HepG2 (cell line): ENCODE data around the gene C6orf62. TPM values are rescaled to one million over a fixed set of nuclear protein-coding genes. Genes with fewer than 3 reads are reported as not detected.

Source experiments
- ATAC-seq: fragments of 200-7000 bp; cut with Tn5 transposase; 3 replicates; pipeline ENCODE4 v1.9.1; 2020; ENCODE audit warnings: mild to moderate bottlenecking, moderate library complexity
- BruUV-seq: library from RNA; stranded (reverse); fragments of 400-500 nt; replicated peaks from 2 replicates; lab custom pipeline; 2021; lab: Mats Ljungman, UMichigan
- CTCF ChIA-PET: fragments of 300-600 bp; formaldehyde crosslinking; extraction: SDS; loops from one replicate; lab custom pipeline; 2021; ENCODE audit warnings: low total read pairs, inconsistent platforms, low intra/inter-chr PET ratio; lab: Yijun Ruan, JAX
- POLR2A ChIA-PET: fragments of 350-600 bp; sonication (Branson Sonifier 250); formaldehyde crosslinking; loops from one replicate; lab custom pipeline; 2020; ENCODE audit warnings: antibody characterized with exemption, inconsistent platforms; lab: Yijun Ruan, JAX
- DNase-seq: peaks from one replicate; pipeline ENCODE4 v3.0.0-alpha.2; 2015; ENCODE audit warnings: low spot score
- FAIRE-seq: peaks from 3 replicates; lab custom pipeline; 2011; peaks lifted over from hg19 to GRCh38; lab: Jason Lieb, UNC
- H2AFZ ChIP-seq: one replicate; pipeline ENCODE4 v1.6.1; 2011; ENCODE audit warnings: low read length, inconsistent platforms
- H3K27ac ChIP-seq: fragments of 300-600 bp; 3 replicates; pipeline ENCODE4 v1.8.0; 2011; ENCODE audit warnings: mixed run types, mild to moderate bottlenecking, mixed read lengths, low read length, inconsistent platforms; ENCODE audit not compliant: insufficient read depth; ENCODE audit errors: extremely low read length
- H3K27me3 ChIP-seq, 2 experiments: fragments of 200-600 bp in 1 of 2; 2 replicates in 1 of 2; 3 replicates in 1 of 2; pipeline versions ENCODE4 v1.6.0 to v1.8.0; 2011; ENCODE audit warnings: low read length in 2 of 2, mild to moderate bottlenecking in 2 of 2, moderate library complexity in 2 of 2, inconsistent platforms in 1 of 2; ENCODE audit not compliant: insufficient read depth in 2 of 2, control insufficient read depth in 1 of 2
- H3K36me3 ChIP-seq, 2 experiments: fragments of 200-600 bp in 1 of 2; replicated peaks in 1 of 2; 2 replicates in 1 of 2; 3 replicates in 1 of 2; pipeline versions ENCODE4 v1.5.1 to v1.8.0; 2011; ENCODE audit warnings: low read length in 2 of 2, inconsistent platforms in 1 of 2; ENCODE audit not compliant: insufficient read depth in 2 of 2, control insufficient read depth in 1 of 2
- H3K4me1 ChIP-seq: 2 replicates; pipeline ENCODE4 v1.5.1; 2012; ENCODE audit warnings: low read length, inconsistent platforms; ENCODE audit not compliant: insufficient read depth
- H3K4me2 ChIP-seq: 2 replicates; pipeline ENCODE4 v1.6.0; 2011; ENCODE audit warnings: low read depth, low read length, inconsistent platforms
- H3K4me3 ChIP-seq, 3 experiments: fragments of 200-600 bp in 1 of 3; sonication (generic), shearing (Covaris generic) in 1 of 3; replicated peaks in 1 of 3; 2 replicates each; pipeline ENCODE4 v1.5.1; 2011 to 2016; ENCODE audit warnings: low read length in 3 of 3, inconsistent platforms in 2 of 3, low read depth in 2 of 3, mild to moderate bottlenecking in 2 of 3, control low read depth in 1 of 3, mixed read lengths in 1 of 3; ENCODE audit not compliant: insufficient read depth in 1 of 3
- H3K79me2 ChIP-seq: one replicate; pipeline ENCODE4 v1.6.1; 2011; ENCODE audit warnings: low read length, inconsistent platforms; ENCODE audit not compliant: insufficient read depth
- H3K9ac ChIP-seq: 2 replicates; pipeline ENCODE4 v1.6.0; 2011; ENCODE audit warnings: mild to moderate bottlenecking, low read depth, low read length, inconsistent platforms; ENCODE audit not compliant: insufficient read depth
- H3K9me3 ChIP-seq: 2 replicates; pipeline ENCODE4 v1.5.1; 2012; ENCODE audit warnings: mild to moderate bottlenecking, low read length
- H4K20me1 ChIP-seq: 2 replicates; pipeline ENCODE4 v1.6.0; 2011; ENCODE audit warnings: inconsistent platforms, mild to moderate bottlenecking, low read length, moderate library complexity; ENCODE audit not compliant: insufficient read depth
- CREB1 ChIP-seq, 2 experiments: fragments of 450-650 bp in 1 of 2; IDR thresholded peaks; 2 replicates each; pipeline ENCODE4 v1.6.1; 2016 to 2017; ENCODE audit warnings: control low read depth in 1 of 2, mild to moderate bottlenecking in 1 of 2, missing compliant biosample characterization in 1 of 2, missing genetic modification characterization in 1 of 2
- FOXC1 ChIP-seq: sonication (generic); formaldehyde crosslinking; IDR thresholded peaks from 2 replicates; pipeline ENCODE4 v1.8.0; 2022; ENCODE audit warnings: mild to moderate bottlenecking, missing genetic modification reagents, borderline replicate concordance
- RBFOX2 ChIP-seq: fragments of 200-400 bp; formaldehyde crosslinking; IDR thresholded peaks from 2 replicates; pipeline ENCODE4 v1.6.1; 2017; ENCODE audit warnings: low read depth, mild to moderate bottlenecking, low read length
- RBM22 ChIP-seq: fragments of 200-400 bp; formaldehyde crosslinking; optimal IDR thresholded peaks from 2 replicates; pipeline ENCODE3; 2017; ENCODE audit warnings: mild to moderate bottlenecking, low read length, moderate library complexity
- ZNF224 ChIP-seq: sonication (generic); formaldehyde crosslinking; IDR thresholded peaks from 2 replicates; pipeline ENCODE4 v1.5.0; 2020; ENCODE audit warnings: mild to moderate bottlenecking, missing genetic modification reagents
- ZNF30 ChIP-seq: sonication (generic); formaldehyde crosslinking; IDR thresholded peaks from 2 replicates; pipeline ENCODE4 v1.5.0; 2020; ENCODE audit warnings: mild to moderate bottlenecking, missing genetic modification reagents
- ZSCAN9 ChIP-seq: IDR thresholded peaks from 2 replicates; pipeline ENCODE4 v1.6.1; 2016; ENCODE audit warnings: borderline replicate concordance
- in situ Hi-C: cut with HindIII; loops from 2 replicates; pipeline ENCODE4 v1.10.0; 2017; ENCODE audit warnings: low pct_unique_long_range_greater_than_20kb; ENCODE audit not compliant: extremely low pct_ligation_motif_present
- intact Hi-C: fragments of 100-400 bp; cut with micrococcal nuclease; formaldehyde crosslinking; loops from one replicate; pipeline ENCODE4 v1.10.0; 2022; ENCODE audit not compliant: unreplicated experiment
- polyA plus RNA-seq, 8 experiments: library from polyadenylated mRNA; depleted of rRNA in 3 of 8; stranded (reverse) in 7 of 8; unstranded in 1 of 8; fragments of >200 nt; fragmentation: Illumina TruSeq in 4 of 8; extraction: Trizol in 4 of 8; gene quantifications; 2 replicates each; pipeline versions ENCODE4 v1.2.1 to v1.2.3, GENCODE V29; 2011 to 2016; ENCODE audit warnings: low read depth in 4 of 8, missing spikeins in 1 of 8, mixed read lengths in 1 of 8; ENCODE audit not compliant: insufficient read depth in 1 of 8
- total RNA-seq, 5 experiments: library from RNA; depleted of rRNA; stranded (reverse); fragments of >200 nt; fragmentation: Illumina TruSeq; extraction: Trizol; gene quantifications; 2 replicates each; pipeline ENCODE4 v1.2.3, GENCODE V29; 2016; ENCODE audit warnings: low read depth in 1 of 5
- TF ChIP-seq, protein P1 (sequence below): sonication (generic); formaldehyde crosslinking; conservative IDR thresholded peaks from 2 replicates; pipeline ENCODE4 v1.8.0; 2022; ENCODE audit warnings: low read depth, missing genetic modification reagents
- TF ChIP-seq, protein P2 (sequence below): sonication (generic); formaldehyde crosslinking; IDR thresholded peaks from 2 replicates; pipeline ENCODE4 v1.4.0; 2020; ENCODE audit warnings: missing genetic modification reagents
- TF ChIP-seq, protein P3 (sequence below): sonication (generic); formaldehyde crosslinking; IDR thresholded peaks from 2 replicates; pipeline ENCODE4 v1.5.1; 2020; ENCODE audit warnings: mild to moderate bottlenecking, missing genetic modification reagents, moderate library complexity

Gene C6orf62
- total and polyA plus RNA-seq, 2 of the 13 experiments (the other 11 are each of a cell fraction or from before 2014, with no cell fraction given): 54.8 to 90.4 TPM

GRCh38 chr6:24704468-24704867 lies 14.5 kb downstream of the C6orf62 start:
- no peak for DNase-seq
- no peaks in the 10 kb centered on the region for H3K9me3 ChIP-seq
- no peak overlapping the region for H3K4me3 ChIP-seq
- H3K4me2 ChIP-seq: no peak overlapping the region
- intact Hi-C loops (loop anchor here (10.0 kb wide), 1 partner anchor 370 kb away; no protein-coding TSS in a partner anchor), in situ Hi-C loops (no loop called here)
- ChIA-PET CTCF (no interaction called here), POLR2A (interaction anchor here (1.2 to 3.8 kb wide), 5 partner anchors 8 to 39 kb away, joined by 3 to 18 read pairs (median 7); partner anchors contain the start of genes ACOT13, C6orf62 and TDP2)
- peaks cover 9 to 62% of the 10 kb centered on the region in 2 experiments for H3K36me3 ChIP-seq
- peaks cover 10% of the 10 kb centered on the region for H3K4me1 ChIP-seq
- no TSS peak for BruUV-seq
- FAIRE-seq: no peak
- H3K79me2 ChIP-seq: peaks cover 4% of the 10 kb centered on the region
- H2AFZ ChIP-seq: no peak overlapping the region
- no peak overlapping the region for H3K27ac ChIP-seq
- H3K27me3 ChIP-seq: no peaks in the 10 kb centered on the region
- ATAC-seq: no peak
- no peaks in the 10 kb centered on the region for H4K20me1 ChIP-seq
- TF ChIP-seq ZNF224 (CRISPR knock-in tag) (no peak), CREB1 (IDR thresholded peaks at IDR 0.05) (no peak), CREB1 (CRISPR knock-in tag; IDR thresholded peaks at IDR 0.05) (0 out of 2 replicates have a peak, but pooled peaks have one; percentile 16), ZSCAN9 (CRISPR knock-in tag) (no peak), ZNF30 (CRISPR knock-in tag) (no peak), FOXC1 (CRISPR knock-in tag) (no peak), RBM22 (peak; percentile 51), RBFOX2 (peak; percentile 70)
- TF ChIP-seq, protein P1, sequence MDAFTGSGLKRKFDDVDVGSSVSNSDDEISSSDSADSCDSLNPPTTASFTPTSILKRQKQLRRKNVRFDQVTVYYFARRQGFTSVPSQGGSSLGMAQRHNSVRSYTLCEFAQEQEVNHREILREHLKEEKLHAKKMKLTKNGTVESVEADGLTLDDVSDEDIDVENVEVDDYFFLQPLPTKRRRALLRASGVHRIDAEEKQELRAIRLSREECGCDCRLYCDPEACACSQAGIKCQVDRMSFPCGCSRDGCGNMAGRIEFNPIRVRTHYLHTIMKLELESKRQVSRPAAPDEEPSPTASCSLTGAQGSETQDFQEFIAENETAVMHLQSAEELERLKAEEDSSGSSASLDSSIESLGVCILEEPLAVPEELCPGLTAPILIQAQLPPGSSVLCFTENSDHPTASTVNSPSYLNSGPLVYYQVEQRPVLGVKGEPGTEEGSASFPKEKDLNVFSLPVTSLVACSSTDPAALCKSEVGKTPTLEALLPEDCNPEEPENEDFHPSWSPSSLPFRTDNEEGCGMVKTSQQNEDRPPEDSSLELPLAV (CRISPR knock-in tag): no peak
- TF ChIP-seq, protein P2, sequence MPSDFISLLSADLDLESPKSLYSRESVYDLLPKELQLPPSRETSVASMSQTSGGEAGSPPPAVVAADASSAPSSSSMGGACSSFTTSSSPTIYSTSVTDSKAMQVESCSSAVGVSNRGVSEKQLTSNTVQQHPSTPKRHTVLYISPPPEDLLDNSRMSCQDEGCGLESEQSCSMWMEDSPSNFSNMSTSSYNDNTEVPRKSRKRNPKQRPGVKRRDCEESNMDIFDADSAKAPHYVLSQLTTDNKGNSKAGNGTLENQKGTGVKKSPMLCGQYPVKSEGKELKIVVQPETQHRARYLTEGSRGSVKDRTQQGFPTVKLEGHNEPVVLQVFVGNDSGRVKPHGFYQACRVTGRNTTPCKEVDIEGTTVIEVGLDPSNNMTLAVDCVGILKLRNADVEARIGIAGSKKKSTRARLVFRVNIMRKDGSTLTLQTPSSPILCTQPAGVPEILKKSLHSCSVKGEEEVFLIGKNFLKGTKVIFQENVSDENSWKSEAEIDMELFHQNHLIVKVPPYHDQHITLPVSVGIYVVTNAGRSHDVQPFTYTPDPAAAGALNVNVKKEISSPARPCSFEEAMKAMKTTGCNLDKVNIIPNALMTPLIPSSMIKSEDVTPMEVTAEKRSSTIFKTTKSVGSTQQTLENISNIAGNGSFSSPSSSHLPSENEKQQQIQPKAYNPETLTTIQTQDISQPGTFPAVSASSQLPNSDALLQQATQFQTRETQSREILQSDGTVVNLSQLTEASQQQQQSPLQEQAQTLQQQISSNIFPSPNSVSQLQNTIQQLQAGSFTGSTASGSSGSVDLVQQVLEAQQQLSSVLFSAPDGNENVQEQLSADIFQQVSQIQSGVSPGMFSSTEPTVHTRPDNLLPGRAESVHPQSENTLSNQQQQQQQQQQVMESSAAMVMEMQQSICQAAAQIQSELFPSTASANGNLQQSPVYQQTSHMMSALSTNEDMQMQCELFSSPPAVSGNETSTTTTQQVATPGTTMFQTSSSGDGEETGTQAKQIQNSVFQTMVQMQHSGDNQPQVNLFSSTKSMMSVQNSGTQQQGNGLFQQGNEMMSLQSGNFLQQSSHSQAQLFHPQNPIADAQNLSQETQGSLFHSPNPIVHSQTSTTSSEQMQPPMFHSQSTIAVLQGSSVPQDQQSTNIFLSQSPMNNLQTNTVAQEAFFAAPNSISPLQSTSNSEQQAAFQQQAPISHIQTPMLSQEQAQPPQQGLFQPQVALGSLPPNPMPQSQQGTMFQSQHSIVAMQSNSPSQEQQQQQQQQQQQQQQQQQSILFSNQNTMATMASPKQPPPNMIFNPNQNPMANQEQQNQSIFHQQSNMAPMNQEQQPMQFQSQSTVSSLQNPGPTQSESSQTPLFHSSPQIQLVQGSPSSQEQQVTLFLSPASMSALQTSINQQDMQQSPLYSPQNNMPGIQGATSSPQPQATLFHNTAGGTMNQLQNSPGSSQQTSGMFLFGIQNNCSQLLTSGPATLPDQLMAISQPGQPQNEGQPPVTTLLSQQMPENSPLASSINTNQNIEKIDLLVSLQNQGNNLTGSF (CRISPR knock-in tag): no peak
- TF ChIP-seq, protein P3, sequence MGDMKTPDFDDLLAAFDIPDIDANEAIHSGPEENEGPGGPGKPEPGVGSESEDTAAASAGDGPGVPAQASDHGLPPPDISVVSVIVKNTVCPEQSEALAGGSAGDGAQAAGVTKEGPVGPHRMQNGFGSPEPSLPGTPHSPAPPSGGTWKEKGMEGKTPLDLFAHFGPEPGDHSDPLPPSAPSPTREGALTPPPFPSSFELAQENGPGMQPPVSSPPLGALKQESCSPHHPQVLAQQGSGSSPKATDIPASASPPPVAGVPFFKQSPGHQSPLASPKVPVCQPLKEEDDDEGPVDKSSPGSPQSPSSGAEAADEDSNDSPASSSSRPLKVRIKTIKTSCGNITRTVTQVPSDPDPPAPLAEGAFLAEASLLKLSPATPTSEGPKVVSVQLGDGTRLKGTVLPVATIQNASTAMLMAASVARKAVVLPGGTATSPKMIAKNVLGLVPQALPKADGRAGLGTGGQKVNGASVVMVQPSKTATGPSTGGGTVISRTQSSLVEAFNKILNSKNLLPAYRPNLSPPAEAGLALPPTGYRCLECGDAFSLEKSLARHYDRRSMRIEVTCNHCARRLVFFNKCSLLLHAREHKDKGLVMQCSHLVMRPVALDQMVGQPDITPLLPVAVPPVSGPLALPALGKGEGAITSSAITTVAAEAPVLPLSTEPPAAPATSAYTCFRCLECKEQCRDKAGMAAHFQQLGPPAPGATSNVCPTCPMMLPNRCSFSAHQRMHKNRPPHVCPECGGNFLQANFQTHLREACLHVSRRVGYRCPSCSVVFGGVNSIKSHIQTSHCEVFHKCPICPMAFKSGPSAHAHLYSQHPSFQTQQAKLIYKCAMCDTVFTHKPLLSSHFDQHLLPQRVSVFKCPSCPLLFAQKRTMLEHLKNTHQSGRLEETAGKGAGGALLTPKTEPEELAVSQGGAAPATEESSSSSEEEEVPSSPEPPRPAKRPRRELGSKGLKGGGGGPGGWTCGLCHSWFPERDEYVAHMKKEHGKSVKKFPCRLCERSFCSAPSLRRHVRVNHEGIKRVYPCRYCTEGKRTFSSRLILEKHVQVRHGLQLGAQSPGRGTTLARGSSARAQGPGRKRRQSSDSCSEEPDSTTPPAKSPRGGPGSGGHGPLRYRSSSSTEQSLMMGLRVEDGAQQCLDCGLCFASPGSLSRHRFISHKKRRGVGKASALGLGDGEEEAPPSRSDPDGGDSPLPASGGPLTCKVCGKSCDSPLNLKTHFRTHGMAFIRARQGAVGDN (CRISPR knock-in tag): no peak
- H3K9ac ChIP-seq: no peak overlapping the region
